Dedifferentiated amniotic fluid mesenchymal stem cell (primary cell): Measurements from ENCODE around the gene FOXK1.

Source experiments
- DNase-seq: peaks from one replicate; pipeline ENCODE4 v3.0.0-alpha.2; 2016; ENCODE audit errors: extremely low spot score

The FOXK1 gene

DNA sequence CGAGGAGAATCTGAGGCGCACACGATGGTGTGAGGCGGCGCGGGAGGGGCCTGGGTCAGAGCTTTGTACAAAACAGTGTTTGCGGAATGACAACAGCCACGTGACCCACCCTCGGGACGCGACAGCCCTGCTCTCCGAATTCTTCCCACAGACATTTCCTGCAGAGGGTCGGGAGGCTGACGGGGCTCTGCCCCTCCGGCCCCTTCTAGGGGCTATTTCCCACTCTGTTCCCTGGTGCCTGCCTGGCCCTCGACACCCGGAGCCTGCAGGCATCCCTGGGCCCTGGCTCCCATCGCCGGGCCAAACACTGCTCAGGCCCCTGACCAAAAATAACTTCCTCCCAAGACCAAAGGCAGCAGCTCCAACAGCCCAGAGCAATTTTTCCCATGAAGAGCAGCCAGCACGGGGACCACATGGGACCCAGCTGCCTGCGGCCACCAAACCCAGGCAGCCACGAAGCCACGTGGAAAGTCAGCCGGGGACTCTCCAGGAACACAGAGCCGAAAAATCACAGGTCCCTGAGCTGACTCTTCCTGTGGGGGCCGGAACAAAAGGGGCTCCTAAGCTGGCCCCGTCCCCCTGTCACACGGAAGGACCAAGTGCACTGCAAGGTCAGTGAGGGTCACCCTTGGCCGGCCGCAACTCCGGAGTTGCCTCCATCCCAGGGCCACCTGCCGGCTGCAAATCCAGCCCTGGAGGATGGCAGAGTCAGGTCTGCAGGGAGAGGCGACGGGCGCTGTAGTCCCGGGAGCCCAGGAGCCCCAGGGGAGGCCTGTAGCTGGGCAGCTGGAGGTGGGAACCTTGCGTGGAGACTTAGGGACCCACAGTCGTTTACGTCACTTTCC, 137.7 kb downstream of the FOXK1 start:
- no peak for DNase-seq

DNA sequence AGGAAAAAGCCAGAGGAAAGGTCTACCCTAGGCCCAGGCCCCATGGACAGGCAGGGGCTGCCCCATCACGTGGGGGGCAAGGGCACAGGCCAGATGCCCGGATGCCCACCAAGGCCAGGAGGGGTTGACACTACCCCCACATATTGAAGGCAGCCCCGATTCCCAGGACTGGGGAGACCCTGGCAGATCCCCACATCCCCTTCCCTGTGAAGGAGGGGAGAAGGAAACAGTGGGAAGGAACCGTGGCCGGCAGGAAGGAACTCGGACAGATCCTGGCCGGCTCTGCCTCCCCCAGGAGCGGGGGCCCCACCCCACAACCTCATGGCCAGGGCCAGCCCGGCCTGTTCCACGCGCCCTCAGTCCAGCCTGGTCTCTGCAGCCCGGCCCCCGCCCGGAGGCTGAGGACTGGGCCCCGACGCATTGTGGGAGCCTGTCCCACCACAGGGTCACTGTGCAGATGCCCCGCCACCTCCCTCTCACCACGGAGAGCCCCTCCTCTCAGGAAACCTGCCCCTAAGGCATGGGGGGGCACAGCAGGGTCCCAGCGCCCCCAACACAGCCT, 138.4 kb downstream of the FOXK1 start:
- no peak for DNase-seq
